HG02885 (cell line): ENCODE measurements around the gene MYG1.

Source experiments
- ATAC-seq: cut with Tn5 transposase; IDR thresholded peaks from one replicate; pipeline ENCODE4 v1.9.1; 2021; ENCODE audit warnings: mild to moderate bottlenecking; ENCODE audit not compliant: unreplicated experiment, poor library complexity

Gene MYG1, protein sequence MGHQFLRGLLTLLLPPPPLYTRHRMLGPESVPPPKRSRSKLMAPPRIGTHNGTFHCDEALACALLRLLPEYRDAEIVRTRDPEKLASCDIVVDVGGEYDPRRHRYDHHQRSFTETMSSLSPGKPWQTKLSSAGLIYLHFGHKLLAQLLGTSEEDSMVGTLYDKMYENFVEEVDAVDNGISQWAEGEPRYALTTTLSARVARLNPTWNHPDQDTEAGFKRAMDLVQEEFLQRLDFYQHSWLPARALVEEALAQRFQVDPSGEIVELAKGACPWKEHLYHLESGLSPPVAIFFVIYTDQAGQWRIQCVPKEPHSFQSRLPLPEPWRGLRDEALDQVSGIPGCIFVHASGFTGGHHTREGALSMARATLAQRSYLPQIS

DNA sequence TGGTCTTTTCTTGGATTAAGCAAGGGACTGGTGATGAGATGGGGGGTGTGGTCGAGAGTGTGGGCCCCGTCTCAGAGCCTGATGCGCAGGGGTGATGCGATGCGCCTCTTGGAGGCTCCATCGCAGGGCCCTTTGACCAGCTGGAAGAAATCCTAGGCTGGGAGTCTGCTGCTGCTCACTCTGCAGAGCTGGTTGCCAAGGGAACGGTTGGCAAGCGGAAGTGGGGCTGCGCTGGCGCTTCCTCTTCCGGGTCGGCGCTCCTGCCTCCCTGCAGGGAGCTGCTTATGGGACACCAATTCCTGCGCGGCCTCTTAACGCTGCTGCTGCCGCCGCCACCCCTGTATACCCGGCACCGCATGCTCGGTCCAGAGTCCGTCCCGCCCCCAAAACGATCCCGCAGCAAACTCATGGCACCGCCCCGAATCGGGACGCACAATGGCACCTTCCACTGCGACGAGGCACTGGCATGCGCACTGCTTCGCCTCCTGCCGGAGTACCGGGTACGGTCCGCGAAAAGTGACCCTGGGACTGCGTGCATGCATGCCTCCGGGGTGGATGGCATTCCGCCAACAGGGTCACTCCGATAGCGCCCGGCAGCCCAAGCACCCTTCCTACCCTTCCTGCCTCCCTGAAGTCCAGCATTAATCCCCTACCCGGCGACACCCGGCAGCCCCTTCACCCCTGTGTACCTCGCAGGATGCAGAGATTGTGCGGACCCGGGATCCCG lies at the start of gene MYG1:
TSS of gene MYG1 (plus strand) at position 242 of the 727 bp plus-strand sequence. CDS start at position 285, 43 bp downstream.
- peak; percentile 73 for ATAC-seq

DNA sequence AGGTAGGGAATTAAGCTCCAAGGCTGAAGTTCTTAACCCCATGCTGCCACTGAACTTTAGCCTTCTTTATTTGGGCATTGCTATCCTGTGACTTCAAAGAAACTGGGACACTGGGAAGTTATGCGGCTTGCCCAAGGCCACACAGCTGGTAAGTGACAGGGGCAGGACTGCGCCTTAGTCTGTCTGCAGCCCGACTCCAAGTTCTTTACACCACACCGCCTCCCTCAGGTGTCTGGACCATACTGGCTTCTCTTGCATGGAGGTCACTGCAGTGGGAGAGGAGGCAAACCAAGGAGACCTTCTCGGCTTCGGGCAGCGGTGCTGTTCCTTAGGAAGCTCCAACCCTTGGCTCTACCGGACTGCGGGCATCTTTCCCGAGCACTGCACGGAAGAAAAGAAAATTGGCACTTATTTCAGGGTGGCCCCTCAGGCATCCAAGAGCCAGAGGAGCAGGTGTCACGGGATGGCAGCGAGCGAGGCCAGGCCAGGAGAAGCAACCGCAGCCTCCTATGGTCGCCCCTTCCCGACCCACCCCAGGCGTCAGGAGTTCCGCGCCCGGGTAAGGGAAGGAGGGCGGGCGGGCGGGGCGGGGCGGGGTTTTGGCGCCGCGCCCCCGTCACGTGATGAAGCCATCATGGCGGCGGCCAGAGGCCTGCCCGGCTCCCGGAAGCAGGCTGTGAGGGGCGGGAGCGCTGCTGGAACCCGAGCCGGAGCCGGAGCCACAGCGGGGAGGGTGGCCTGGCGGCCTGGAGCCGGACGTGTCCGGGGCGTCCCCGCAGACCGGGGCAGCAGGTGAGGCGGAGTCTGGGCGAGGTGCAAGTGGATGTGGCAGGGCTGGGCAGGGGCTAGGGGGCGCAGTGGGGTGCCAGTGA lies 47.8 kb upstream of the MYG1 start:
- peak; percentile 78 for ATAC-seq

DNA sequence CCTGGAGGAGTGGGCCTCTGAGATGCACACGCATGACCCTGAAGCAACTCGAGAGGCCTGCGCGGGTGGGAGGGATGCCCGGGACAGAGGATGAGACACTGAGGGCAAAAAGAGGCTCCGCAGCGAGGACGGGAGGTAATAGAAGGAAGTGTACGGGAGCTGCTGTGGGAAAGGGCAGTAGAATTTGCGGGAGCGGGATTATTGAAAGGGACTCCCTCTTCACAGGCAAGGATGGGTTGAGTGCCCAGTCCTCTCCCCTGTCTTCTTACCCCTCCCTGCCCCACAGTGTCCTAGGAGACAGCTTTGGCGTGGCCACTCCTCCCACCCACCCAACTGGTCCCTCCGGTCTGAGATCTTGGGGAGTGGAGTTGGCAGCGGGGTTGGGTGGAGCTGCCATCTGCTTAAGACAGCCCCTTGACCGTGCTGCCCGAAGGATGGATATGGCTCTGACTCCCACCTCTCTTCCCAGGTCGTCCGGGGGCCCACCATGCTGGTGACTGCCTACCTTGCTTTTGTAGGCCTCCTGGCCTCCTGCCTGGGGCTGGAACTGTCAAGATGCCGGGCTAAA lies 47.1 kb upstream of the MYG1 start:
- no peak for ATAC-seq

DNA sequence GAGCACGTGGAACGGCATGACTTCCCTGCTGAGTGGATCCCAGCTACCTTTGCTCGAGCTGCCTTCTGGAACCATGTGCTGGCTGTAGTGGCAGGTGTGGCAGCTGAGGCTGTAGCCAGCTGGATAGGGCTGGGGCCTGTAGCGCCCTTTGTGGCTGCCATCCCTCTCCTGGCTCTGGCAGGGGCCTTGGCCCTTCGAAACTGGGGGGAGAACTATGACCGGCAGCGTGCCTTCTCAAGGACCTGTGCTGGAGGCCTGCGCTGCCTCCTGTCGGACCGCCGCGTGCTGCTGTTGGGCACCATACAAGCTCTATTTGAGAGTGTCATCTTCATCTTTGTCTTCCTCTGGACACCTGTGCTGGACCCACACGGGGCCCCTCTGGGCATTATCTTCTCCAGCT lies 46.2 kb upstream of the MYG1 start:
- ATAC-seq, result no peak

DNA sequence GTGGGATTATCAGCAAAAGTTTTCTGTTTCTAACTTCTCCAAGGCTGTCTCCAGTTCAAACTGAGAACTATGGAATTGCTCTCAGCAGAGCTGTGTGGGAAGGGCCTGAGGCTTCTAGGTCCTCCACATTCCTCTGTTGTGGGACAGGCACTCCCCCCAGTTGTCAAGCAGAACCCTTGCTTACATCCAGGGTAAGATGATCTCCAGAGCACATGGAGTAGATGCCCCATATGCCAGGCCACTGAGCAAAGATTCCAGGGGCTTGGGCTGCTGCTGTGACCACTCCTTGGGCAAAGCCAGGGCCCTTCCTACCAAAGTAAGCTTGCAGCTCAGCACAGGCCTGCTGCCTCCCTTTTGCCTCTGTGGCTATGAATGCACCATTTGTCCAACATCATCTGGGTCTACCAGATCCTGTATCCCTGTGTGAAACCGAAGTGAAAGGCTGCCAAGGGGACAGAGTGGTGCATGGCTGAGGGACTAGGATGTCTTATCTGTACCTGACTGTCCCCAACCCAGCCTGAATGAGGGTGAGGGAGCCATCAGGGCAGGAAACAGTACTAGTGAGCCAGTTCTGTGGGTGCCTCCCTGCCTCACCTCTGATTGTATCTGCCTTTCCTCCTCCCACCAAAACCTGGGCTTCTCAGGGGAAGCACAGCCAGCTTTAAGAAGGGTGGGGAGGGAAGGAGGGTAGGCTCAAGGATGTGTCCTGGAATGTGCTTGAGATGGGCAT lies 44.5 kb upstream of the MYG1 start:
- no peak for ATAC-seq

DNA sequence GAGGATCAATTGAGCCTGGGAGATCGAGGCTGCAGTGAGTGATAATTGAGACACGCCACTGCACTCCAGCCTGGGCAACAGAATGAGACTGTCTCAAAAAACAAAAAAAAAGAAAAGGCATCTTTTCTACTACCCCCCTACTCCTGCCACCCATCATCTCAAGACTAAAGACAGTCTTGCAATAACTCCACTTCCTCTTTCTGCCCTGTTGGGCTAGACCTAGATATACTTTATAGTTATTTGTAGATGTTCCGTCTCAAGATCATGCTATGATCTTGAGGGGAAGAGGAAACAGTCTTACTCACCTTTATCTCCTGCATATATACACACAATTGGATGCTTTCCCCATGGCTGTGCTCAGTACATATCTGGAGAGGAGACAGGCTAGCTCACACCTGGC lies 43.5 kb upstream of the MYG1 start:
- ATAC-seq, result no peak

DNA sequence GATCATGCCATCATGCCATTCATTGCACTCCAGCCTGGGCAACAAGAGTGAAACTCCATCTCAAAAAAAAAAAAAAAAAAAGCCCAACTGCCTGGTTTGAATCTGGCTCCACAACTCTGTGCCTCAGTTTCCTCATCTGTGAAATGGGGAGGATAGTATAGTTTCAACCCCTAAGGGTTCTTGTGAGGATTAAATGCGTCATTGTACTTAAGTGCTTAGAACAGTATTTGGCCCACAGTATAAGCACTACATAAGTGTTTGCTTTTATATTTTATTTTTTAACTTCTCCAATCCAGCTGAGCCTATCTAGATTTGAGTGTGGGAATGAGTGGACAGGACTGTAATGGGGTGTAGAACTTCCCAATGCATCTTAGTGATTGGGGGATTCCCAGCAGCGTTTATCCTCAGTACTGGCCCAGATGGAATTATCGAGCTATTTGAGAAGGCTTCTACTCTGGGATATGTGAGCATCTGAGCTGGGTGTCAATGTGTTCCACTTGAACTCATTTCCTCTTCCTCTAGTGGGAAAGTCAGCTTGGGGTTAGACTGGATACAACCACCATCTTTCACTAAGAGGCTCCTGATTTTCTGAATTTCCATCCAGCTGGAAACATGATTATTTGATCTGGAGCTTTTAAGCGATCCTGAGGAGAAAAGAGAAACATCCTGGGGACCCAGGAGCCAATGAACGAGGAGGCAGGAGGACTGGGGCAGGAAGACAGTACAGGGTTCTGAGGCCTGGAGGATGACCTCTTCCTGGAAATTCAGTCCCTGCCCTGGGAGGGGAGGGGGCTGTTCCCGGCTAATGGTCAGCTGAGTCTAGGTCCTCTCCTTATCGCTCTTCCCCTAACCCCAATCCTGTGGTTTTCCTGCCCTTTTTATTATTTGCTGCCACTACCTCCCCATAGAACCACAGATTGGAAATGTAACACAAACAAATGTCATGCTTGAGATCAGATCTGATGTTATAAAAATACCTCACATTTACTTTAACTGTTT lies 40.7 kb upstream of the MYG1 start:
- ATAC-seq, result no peak

DNA sequence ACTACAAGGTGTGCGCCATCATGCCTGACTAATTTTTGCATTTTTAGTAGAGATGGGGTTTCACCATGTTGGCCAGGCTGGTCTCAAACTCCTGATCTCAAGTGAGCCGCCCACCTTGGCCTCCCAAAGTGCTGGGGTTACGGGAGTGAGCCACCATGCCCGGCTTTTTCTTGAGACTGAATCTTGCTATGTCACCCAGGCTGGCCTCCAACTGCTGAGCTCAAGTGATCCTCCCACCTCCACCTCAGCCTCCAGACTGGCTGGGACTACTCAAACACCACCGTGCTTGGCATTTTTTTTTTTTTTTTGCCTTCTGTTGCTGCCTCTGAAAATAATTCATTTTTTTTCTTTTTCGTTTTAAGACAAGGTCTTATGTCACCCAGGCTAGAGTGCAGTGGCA lies 39.6 kb upstream of the MYG1 start:
- ATAC-seq, result no peak

DNA sequence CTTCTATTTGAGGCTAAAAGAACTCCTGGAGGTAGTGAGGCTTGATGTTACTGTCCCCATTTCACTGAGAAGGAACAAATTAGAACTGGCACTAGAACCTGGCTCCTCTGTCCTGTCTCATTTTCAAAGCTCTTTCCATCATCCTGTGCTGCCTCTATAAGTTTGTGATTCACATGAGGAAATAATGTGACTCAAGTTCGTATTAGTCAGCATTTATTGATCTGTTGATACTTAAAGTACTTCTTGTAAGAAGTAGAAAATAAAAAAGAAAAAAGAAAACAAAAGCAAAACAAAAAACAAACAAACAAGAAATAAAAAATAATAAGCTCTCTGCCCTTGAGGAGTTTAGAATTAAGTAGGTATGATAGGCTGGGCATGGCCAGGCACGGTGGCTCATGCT lies 33.7 kb upstream of the MYG1 start:
- ATAC-seq, result no peak

DNA sequence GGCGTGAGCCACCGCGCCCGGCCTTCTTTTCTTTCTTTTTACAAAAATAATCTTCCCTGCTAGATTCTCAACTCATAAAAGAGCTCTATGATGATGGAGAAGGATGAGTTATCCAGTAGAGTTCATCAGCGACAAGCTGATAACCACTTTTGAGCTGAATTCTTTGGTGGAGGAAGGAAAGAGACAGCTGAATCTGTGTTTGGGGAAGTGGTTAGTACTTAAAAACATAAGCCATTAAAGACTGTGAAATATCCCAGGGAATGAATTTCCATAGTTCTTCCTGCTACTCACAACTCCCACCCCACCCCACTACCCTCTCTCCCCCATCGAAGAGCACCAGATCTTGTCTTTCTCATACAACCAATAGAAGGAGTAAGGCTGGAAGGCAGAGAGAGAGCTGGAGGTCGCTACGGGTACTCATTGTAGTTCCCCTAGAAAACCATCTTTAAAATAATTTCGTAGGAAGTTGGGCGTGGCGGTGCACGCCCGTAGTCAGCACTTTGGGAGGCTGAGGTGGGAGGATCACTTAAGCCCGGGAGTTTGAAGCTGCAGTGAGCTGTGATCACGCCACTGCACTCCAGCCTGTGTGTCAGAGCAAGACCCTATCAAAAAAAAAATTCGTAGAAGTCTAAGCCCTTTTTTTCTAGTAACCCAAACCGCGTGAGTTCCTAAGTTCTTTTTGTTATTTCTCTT lies 32.0 kb upstream of the MYG1 start:
- ATAC-seq, result peak; percentile 21

DNA sequence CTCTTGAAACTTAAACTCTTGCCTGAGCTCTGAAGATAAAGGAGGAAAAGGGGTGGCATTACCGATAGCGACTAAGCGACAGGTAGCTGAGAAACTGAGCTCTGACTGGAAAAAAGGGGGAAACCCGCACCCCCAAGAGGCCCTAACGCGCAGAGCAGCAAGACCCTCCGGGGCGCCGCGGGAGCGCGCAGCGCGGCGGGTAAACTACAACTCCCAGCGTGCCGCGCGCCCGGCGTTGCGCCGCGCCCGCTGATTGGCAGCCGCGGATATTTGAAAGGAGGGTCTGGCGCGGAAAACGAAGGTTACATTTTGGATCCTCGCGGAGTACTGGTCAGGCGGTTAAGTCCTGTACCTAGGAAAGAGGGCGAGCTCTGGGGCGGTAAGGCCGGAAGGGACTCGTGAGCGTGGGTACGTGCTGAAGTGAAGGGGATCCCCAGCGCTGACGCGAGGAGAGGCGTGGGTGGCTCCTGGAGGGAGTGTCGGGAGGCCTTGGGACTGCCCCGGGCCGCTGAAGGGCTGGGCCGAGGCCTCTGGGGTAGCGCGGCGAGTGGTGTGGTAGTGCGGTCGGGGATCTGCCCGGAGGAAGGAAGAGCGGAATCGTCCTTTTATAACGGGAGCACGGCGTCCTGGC lies 31.4 kb upstream of the MYG1 start, which contains the start of gene ESPL1:
TSS of gene ESPL1 (plus strand) at position 301 of the 631 bp plus-strand sequence. CDS start 468 bp downstream, outside the sequence.
- ATAC-seq, result peak; percentile 84

DNA sequence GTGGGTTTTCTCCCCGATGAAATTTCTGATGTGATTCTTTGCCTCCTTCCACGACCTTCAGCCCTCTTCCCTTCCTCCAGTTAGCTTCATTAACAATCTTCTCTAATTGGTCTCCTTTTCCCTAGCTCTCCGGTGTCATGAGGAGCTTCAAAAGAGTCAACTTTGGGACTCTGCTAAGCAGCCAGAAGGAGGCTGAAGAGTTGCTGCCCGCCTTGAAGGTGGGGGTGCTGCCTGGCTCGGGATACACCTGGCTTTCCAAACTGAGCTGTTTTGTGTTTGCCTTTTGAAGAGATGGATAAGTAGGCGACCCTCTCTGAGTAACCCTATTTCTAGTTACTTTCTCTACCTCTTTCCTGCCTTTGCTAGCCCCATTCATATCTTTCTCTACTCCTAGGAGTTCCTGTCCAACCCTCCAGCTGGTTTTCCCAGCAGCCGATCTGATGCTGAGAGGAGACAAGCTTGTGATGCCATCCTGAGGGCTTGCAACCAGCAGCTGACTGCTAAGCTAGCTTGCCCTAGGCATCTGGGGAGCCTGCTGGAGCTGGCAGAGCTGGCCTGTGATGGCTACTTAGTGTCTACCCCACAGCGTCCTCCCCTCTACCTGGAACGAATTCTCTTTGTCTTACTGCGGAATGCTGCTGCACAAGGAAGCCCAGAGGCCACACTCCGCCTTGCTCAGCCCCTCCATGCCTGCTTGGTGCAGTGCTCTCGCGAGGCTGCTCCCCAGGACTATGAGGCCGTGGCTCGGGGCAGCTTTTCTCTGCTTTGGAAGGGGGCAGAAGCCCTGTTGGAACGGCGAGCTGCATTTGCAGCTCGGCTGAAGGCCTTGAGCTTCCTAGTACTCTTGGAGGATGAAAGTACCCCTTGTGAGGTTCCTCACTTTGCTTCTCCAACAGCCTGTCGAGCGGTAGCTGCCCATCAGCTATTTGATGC lies 30.6 kb upstream of the MYG1 start:
- ATAC-seq, result peak; percentile 4

DNA sequence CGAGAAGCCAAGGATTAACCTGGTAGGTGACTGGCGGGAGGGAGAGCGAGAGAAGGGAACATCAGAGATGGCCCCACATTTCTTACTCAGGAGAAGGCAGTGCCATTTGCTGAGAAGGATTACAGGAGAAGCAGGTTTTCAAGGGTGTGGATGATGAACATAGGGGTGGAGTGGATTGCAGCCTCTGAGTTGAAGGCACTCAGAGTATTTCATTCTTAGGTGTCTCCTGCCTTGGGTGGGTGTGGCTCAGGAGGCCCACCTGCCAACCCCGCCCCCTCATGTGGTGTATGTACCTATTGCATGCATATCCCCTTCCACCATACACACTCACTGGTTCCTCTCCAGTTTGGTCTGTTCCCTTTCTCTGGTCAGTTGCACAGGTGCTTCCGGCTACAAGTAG lies 25.1 kb upstream of the MYG1 start:
- ATAC-seq, result no peak

DNA sequence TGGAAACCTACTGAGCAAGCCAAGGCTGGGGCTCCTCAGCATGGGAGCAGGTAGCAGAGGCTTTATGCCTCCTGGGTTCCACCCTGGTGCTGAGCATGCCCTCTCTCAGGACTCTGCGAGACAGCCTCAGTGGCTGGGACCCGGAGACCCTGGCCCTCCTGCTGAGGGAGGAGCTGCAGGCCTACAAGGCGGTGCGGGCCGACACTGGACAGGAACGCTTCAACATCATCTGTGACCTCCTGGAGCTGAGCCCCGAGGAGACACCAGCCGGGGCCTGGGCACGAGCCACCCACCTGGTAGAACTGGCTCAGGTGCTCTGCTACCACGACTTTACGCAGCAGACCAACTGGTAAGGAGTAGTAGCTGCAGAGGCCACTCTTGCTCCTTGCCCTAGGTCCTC lies 23.0 kb upstream of the MYG1 start:
- no peak for ATAC-seq

DNA sequence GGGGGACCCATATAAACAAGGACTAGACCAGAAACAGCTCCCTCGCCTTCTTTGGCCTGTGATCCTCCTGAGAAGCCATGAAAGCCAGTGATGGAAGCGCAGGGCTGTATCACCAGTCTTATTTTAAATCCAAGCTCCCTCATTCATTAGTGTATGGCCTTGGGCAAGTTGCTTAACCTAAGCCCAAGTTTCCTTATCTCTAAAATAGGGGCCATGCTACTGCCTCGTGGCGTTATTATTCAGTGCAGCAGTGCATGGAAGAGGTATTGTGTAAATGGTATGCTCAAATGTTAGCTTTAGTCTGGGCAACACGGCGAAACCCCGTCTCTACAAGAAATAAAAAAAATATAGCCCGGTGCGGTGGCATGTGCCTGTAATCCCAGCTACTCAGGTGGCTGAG lies 21.5 kb upstream of the MYG1 start:
- no peak for ATAC-seq

DNA sequence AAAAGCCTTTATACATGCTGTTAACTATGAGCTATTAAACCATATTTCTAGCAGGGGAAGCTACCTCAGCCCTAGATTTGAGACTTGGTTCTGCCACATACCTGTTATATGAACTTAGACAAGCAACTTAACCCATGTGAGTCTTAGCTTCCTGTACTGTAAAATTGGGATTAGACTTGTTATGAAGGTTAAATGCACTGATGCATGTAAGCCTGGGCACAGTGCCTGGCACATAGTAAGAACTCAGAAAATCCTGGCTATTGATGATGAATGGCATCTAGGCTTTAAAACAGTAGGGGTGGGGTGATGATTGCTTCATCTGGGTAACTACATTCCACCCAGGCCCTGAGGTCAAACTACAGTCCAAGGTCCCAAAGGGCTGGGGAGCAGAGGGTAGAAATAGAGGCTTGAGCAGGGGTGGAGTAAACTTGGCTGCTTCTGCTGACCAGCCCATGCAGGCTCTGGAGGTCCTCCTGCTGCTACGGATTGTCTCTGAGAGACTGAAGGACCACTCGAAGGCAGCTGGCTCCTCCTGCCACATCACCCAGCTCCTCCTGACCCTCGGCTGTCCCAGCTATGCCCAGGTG lies 20.1 kb upstream of the MYG1 start:
- ATAC-seq, result no peak
